HEK293 (cell line): ENCODE measurements around the gene C5orf63.
"Not testable (repeated sequence)": the region's sequence is repeated elsewhere in the genome, so short reads cannot be mapped to it uniquely, and the experiment has no call there.

Experiments used
- CTCF ChIP-seq: fragments of 450-650 bp; formaldehyde crosslinking; IDR thresholded peaks from 2 replicates; pipeline ENCODE4 v1.5.1; 2016; ENCODE audit warnings: missing biosample characterization, missing genetic modification characterization
- KLF9 ChIP-seq: fragments of 450-650 bp; formaldehyde crosslinking; IDR thresholded peaks from 2 replicates; pipeline ENCODE4 v1.5.1; 2016; ENCODE audit warnings: missing biosample characterization, missing genetic modification characterization, low read depth
- REST ChIP-seq: fragments of 450-650 bp; formaldehyde crosslinking; IDR thresholded peaks from 2 replicates; pipeline ENCODE4 v1.5.1; 2016; ENCODE audit warnings: missing biosample characterization, missing genetic modification characterization
- ZBTB11 ChIP-seq: fragments of 450-650 bp; formaldehyde crosslinking; conservative IDR thresholded peaks from 2 replicates; pipeline ENCODE4 v1.5.1; 2016; ENCODE audit warnings: low read depth, missing biosample characterization, missing genetic modification characterization
- ZBTB7A ChIP-seq: fragments of 450-650 bp; formaldehyde crosslinking; IDR thresholded peaks from 2 replicates; pipeline ENCODE4 v1.5.1; 2016; ENCODE audit warnings: low read depth, missing biosample characterization, missing genetic modification characterization
- ZBTB8A ChIP-seq: fragments of 450-650 bp; formaldehyde crosslinking; IDR thresholded peaks from 2 replicates; pipeline ENCODE4 v1.5.1; 2016; ENCODE audit warnings: missing biosample characterization, missing genetic modification characterization
- ZFP37 ChIP-seq: fragments of 450-650 bp; formaldehyde crosslinking; IDR thresholded peaks from 2 replicates; pipeline ENCODE4 v1.5.1; 2016; ENCODE audit warnings: missing biosample characterization, missing genetic modification characterization
- ZNF174 ChIP-seq: fragments of 450-650 bp; formaldehyde crosslinking; IDR thresholded peaks from 2 replicates; pipeline ENCODE4 v1.5.0; 2017; ENCODE audit warnings: missing biosample characterization, mild to moderate bottlenecking, missing genetic modification characterization
- ZNF510 ChIP-seq: fragments of 450-650 bp; formaldehyde crosslinking; IDR thresholded peaks from 2 replicates; pipeline ENCODE4 v1.5.1; 2018; ENCODE audit warnings: mild to moderate bottlenecking, missing genetic modification characterization, missing biosample characterization; ENCODE audit not compliant: insufficient replicate concordance
- ZNF600 ChIP-seq: fragments of 450-650 bp; formaldehyde crosslinking; IDR thresholded peaks from 2 replicates; pipeline ENCODE4 v1.5.1; 2016; ENCODE audit warnings: missing biosample characterization, missing genetic modification characterization
- ZNF837 ChIP-seq: fragments of 450-650 bp; formaldehyde crosslinking; IDR thresholded peaks from 2 replicates; pipeline ENCODE4 v1.5.1; 2016; ENCODE audit warnings: missing biosample characterization, missing genetic modification characterization

- TF ChIP-seq ZNF600; CTCF; REST (tag by site-specific recombination); ZBTB11 (tag by site-specific recombination); ZFP37 (tag by site-specific recombination); ZBTB8A; ZBTB7A; ZNF837 (tag by site-specific recombination); KLF9 (tag by site-specific recombination); ZNF174 (tag by site-specific recombination); ZNF510: not testable (repeated sequence)
Observed at GRCh38 chr5:127108624-127109260, 35.4 kb upstream of the C5orf63 start.
